Small intestine (tissue), 7 donors: ENCODE data around the gene ZNF302. TPM values are rescaled to one million over a fixed set of nuclear protein-coding genes. Genes with fewer than 3 reads are reported as not detected.
"Not testable (repeated sequence)": the region's sequence is repeated elsewhere in the genome, so short reads cannot be mapped to it uniquely, and the experiment has no call there.

Experiments
- DNase-seq, 2 donors: peaks; one replicate each; pipeline versions ENCODE4 v3.0.0 to v3.0.0-alpha.2; 2013
- FAIRE-seq: peaks from 2 replicates; lab custom pipeline; 2012; peaks lifted over from hg19 to GRCh38; lab: Jason Lieb, UNC
- H3K27ac ChIP-seq, 3 donors: one replicate each; pipeline ENCODE4 v1.5.1; 2013; ENCODE audit warnings: low read length in 2 of 3, mild to moderate bottlenecking in 2 of 3, control low read depth in 1 of 3, inconsistent platforms in 1 of 3, low read depth in 1 of 3, moderate library complexity in 1 of 3
- H3K27me3 ChIP-seq, 3 donors: one replicate each; pipeline ENCODE4 v1.6.1; 2013; ENCODE audit warnings: low read length in 3 of 3, inconsistent platforms in 1 of 3; ENCODE audit not compliant: control insufficient read depth in 3 of 3, insufficient read depth in 3 of 3
- H3K36me3 ChIP-seq, 3 donors: one replicate each; pipeline ENCODE4 v1.6.1; 2013; ENCODE audit warnings: low read length in 3 of 3, inconsistent platforms in 1 of 3, low read depth in 1 of 3, mild to moderate bottlenecking in 1 of 3, moderate library complexity in 1 of 3; ENCODE audit not compliant: control insufficient read depth in 3 of 3, insufficient read depth in 2 of 3
- H3K4me1 ChIP-seq, 3 donors: one replicate each; pipeline ENCODE4 v1.6.1; 2013; ENCODE audit warnings: low read length in 2 of 3, inconsistent platforms in 1 of 3, low read depth in 1 of 3, mild to moderate bottlenecking in 1 of 3, moderate library complexity in 1 of 3; ENCODE audit not compliant: control insufficient read depth in 3 of 3, insufficient read depth in 2 of 3
- H3K4me3 ChIP-seq, 3 donors: one replicate each; pipeline ENCODE4 v1.5.1; 2013; ENCODE audit warnings: low read length in 3 of 3, control low read depth in 1 of 3, inconsistent platforms in 1 of 3, low read depth in 1 of 3, mild to moderate bottlenecking in 1 of 3, moderate library complexity in 1 of 3
- H3K9me3 ChIP-seq, 2 donors: one replicate each; pipeline ENCODE4 v1.6.1; 2013; ENCODE audit warnings: low read depth in 1 of 2, low read length in 1 of 2; ENCODE audit not compliant: control insufficient read depth in 2 of 2, insufficient read depth in 1 of 2
- WGBS, 3 donors: extraction: QIAGEN DNeasy Blood & Tissue Kit; methylation state at CpG; one replicate each; pipeline ENCODE4 v1.1.7; 2013; 5-methylcytosine and 5-hydroxymethylcytosine counted together
- polyA plus RNA-seq, 4 donors: library from polyadenylated mRNA; stranded (reverse) in 3 of 4; unstranded in 1 of 4; fragments of 200-250 nt in 3 of 4; fragments of 120-200 nt in 1 of 4; gene quantifications; one replicate each; pipeline versions ENCODE4 v1.2.1 to v1.2.3, GENCODE V29; 2013
- donor health status: healthy with polysubstance abuse.
- donor health status: control.
- donor health status: control.
- donor health status: Bipolar disorder and iron deficiency.
- donor health status: healthy.

Gene ZNF302
- polyA plus RNA-seq, 4 donors = 10.5 to 54.7 (median 15.3) TPM

DNA sequence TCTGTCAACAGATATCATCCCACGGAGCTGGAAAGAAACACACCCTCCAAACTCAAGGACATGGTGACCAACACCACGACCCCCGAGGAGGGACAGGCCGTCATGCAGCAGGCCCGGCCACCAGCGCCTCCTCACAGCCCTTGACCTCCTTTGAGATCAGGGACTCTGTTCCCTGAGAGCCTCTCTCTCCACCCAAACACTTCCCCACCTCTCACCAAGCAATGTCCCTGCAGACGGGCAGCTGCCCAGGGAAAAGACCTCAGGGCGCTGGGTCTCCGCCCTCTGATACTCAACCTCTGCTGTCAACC is 10.6 kb upstream of the ZNF302 start:
- FAIRE-seq (no peak), DNase-seq (no peak)
- 88 to 92% (median 92%) methylated on average over 9 of the region's 9 CpGs for WGBS, 3 donors
- Histone ChIP-seq H3K4me1 (peaks cover 0 to 4% (median 0%) of the 10 kb centered on the region in 3 donors), H3K27ac (no peak overlapping the region), H3K9me3 (no peaks in the 10 kb centered on the region), H3K36me3 (no peaks in the 10 kb centered on the region), H3K27me3 (no peaks in the 10 kb centered on the region), H3K4me3 (no peak overlapping the region)

DNA sequence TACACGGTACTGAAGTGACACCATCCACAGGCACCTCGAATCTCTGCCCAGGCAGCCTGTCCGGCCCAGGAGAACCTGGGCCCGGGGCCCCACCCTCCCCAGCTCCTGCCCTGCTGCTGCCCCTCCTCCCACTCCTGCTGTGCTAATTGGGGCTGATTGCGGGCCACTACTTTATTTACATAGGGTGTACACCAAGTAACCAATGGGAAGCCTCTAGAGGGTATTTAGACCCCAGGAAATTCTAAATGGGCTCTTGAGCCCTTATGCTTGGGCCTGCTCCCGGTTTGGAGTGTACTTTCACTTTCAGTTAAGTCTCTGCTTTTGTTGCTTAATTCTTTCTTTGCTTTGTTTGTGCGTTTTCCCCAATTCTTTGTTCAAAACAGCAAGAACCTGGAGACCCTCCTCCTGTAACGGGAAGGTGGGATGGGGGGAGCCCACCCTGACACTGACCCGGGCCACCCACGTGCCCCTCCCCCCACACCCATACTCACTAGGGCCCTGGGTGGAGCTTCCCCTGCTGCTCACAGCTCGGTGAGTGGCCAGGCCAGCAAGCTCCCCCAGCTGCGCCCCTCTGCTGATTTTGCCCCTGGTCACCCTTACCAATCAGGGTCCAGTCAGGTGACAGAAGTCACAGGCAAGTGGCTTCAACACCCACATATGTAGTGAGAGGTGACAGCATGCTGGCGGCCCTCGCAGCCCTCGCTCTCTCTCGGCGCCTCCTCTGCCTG is 10.0 kb upstream of the ZNF302 start:
- DNase-seq (peak; percentile 51 to 53), FAIRE-seq (no peak)
- WGBS, 3 donors = 47 to 72% (median 65%) methylated on average over 17 of the region's 17 CpGs
- no peaks in the 10 kb centered on the region for H3K27me3 ChIP-seq
- H3K4me3 ChIP-seq = peak overlapping the region in 2 of 3 donors; percentile 1 to 25
- peaks cover 0 to 7% (median 0%) of the 10 kb centered on the region in 3 donors for H3K4me1 ChIP-seq
- H3K27ac ChIP-seq = peak overlapping the region; percentile 13 to 40 (median 22)
- no peaks in the 10 kb centered on the region for H3K9me3 ChIP-seq
- H3K36me3 ChIP-seq = no peaks in the 10 kb centered on the region

DNA sequence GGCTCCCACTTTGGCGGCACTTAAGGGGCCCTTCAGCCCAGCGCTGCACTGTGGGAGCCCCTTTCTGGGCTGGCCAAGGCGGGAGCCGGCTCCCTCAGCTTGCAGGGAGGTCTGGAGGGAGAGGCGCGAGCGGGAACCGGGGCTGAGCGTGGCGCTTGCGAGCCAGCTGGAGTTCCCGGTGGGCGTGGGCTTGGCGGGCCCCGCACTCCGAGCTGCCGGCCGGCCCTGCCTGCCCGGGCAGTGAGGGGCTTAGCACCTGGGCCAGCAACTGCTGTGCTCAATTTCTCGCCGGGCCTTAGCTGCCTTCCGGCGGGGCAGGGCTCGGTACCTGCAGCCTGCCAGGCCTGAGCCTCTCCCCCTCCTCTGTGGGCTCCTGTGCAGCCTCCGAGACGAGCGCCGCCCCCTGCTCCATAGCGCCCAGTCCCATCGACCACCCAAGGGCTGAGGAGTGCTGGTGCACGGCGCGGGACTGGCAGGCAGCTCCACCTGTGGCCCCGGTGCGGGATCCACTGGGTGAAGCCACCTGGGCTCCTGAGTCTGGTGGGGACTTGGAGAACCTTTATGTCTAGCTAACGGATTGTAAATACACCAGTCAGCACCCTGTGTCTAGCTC is 9.3 kb upstream of the ZNF302 start:
- not testable (repeated sequence) for H3K27me3 ChIP-seq, H3K27ac ChIP-seq, FAIRE-seq, H3K9me3 ChIP-seq, H3K4me3 ChIP-seq, H3K36me3 ChIP-seq, DNase-seq
- H3K4me1 ChIP-seq = peaks cover 0 to 13% (median 0%) of the 10 kb centered on the region in 3 donors
- WGBS, 3 donors = 96 to 98% (median 97%) methylated on average over 31 to 36 of the region's 36 CpGs

DNA sequence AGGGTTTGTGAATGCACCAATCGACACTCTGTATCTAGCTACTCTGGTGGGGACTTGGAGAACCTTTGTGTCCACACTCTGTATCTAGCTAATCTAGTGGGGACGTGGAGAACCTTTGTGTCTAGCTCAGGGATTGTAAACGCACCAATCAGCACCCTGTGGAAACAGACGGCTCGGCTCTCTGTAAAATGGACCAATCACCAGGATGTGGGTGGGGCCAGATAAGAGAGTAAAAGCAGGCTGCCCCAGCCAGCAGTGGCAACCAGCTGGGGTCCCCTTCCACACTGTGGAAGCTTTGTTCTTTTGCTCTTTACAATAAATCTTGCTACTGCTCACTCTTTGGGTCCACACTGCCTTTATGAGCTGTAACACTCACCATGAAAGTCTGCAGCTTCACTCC is 8.8 kb upstream of the ZNF302 start:
- H3K4me1 ChIP-seq = peaks cover 0 to 16% (median under 1%) of the 10 kb centered on the region in 3 donors
- H3K36me3 ChIP-seq, DNase-seq, H3K27me3 ChIP-seq, H3K9me3 ChIP-seq, H3K27ac ChIP-seq, FAIRE-seq, H3K4me3 ChIP-seq: not testable (repeated sequence)
- 83 to 94% (median 89%) methylated on average over 5 of the region's 5 CpGs for WGBS, 3 donors

DNA sequence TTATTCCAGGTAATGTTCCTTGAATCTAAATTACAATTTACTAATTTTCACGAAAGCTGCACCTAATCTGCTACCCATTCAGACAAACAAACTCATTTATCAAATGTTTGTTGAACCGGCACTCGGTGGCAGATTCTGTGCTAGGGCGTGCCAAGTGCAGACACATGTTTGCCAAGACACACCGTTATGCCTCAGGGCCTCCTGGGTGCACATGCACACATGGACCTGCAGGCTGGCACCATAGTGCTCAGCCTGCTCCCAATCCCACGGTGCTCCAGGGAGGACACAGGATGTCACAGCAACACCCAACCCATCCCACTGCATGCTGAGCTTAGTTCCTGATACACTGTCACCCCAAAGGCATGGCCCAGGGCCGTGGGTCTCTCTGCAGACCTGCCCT is 8.2 kb upstream of the ZNF302 start:
- no peaks in the 10 kb centered on the region for H3K27me3 ChIP-seq
- peaks cover 0 to 21% (median 2%) of the 10 kb centered on the region in 3 donors for H3K4me1 ChIP-seq
- WGBS, 3 donors = 30 to 77% (median 45%) methylated on average over 7 of the region's 7 CpGs
- no peak overlapping the region for H3K4me3 ChIP-seq
- FAIRE-seq (no peak), DNase-seq (no peak)
- no peak overlapping the region for H3K27ac ChIP-seq
- H3K36me3 ChIP-seq = no peaks in the 10 kb centered on the region
- no peaks in the 10 kb centered on the region for H3K9me3 ChIP-seq

DNA sequence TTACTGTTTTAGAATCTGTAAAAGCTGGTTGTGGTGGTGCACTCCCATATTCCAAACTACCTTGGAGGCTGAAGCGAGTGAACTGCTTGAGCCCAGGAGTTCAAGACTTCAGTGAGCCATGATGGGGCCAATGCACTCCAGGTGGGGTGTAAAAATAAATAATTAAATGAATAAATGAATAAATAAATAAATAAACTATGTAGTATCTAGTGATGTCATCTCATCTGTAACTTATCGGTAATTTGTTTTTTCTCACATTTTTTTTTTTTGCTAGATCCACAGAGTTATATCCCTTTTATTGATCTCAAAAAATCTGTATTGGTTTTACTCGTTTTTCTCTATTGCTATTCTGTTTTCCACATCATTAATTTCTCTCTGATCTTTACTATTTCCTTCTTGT is 5.5 kb upstream of the ZNF302 start:
- H3K36me3 ChIP-seq = no peaks in the 10 kb centered on the region
- H3K4me3 ChIP-seq = no peak overlapping the region
- FAIRE-seq (no peak), DNase-seq (no peak)
- H3K9me3 ChIP-seq = peaks cover 0 to 14% of the 10 kb centered on the region in 2 donors
- H3K27ac ChIP-seq = peak overlapping the region in 1 of 3 donors; percentile 92
- peaks cover 0 to 30% (median 4%) of the 10 kb centered on the region in 3 donors for H3K4me1 ChIP-seq
- no peaks in the 10 kb centered on the region for H3K27me3 ChIP-seq
- WGBS, 3 donors = 81 to 94% (median 93%) methylated on average over 3 of the region's 3 CpGs

DNA sequence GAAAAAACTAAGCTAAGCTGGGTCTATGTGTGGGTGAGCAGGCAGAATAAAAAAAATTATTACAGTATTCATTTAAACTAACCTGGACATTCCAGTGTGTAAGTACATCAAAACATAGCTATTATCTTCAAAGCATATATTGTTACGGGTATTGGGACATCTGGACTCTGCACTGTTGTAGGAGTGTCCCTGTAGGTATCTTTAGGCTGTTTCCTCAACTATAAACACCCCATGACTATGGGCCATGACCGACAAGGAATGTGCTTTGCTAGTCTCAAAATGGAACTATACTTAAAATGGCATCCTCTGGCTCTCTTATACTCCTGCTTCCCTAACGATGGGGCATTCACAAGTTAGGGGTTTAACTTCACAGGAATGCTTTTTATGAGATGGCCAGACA is 3.9 kb upstream of the ZNF302 start:
- DNase-seq = peak; percentile 67 to 90

DNA sequence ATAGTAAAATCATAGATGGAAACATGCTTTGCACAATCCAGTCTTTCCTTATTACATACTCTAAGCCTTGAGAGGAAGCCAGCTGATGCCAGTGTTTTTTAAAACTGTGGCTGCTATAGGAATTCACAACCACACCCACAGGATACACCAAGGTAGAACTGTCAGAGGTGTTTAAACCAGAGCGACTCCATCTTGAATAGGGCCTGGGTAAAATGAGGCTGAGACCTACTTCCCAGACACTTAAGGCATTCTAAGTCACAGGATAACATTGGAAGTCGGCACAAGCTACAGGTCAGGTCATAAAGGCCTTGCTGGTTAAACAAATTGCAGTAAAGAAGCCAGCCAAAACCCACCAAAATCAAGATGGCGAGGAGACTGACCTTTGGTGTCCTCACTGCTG is 2.2 kb upstream of the ZNF302 start:
- no peak for DNase-seq
- no peak overlapping the region for H3K4me3 ChIP-seq
- 93 to 95% (median 95%) methylated on average over 3 of the region's 3 CpGs for WGBS, 3 donors
- no peak overlapping the region for H3K27ac ChIP-seq
- peaks cover 0 to 8% (median 6%) of the 10 kb centered on the region in 3 donors for H3K36me3 ChIP-seq
- no peak for FAIRE-seq
- H3K4me1 ChIP-seq = peaks cover 4 to 27% (median 7%) of the 10 kb centered on the region in 3 donors
- H3K9me3 ChIP-seq = peaks cover 0 to 29% of the 10 kb centered on the region in 2 donors
- H3K27me3 ChIP-seq = no peaks in the 10 kb centered on the region

More for the DNA sequence above, 3.9 kb upstream of the ZNF302 start:
- WGBS, 3 donors = 21 to 61% (median 28%) methylated on average over 3 of the region's 3 CpGs
- peaks cover 2 to 27% (median 6%) of the 10 kb centered on the region in 3 donors for H3K4me1 ChIP-seq
- no peak for FAIRE-seq
- H3K4me3 ChIP-seq = no peak overlapping the region
- H3K27ac ChIP-seq = peak overlapping the region in 1 of 3 donors; percentile 92
- peaks cover 0 to 17% of the 10 kb centered on the region in 2 donors for H3K9me3 ChIP-seq
- H3K36me3 ChIP-seq = no peaks in the 10 kb centered on the region
- H3K27me3 ChIP-seq = no peaks in the 10 kb centered on the region
